HPDE6-E6E7 (cell line): Measurements from ENCODE around the gene SLC39A2.
"Not testable (repeated sequence)": the region's sequence is repeated elsewhere in the genome, so short reads cannot be mapped to it uniquely, and the experiment has no call there.

Experiments
- DNase-seq: peaks from one replicate; pipeline ENCODE4 v3.0.0; 2011; ENCODE audit warnings: missing footprints; ENCODE audit errors: extremely low spot score

The SLC39A2 gene, protein sequence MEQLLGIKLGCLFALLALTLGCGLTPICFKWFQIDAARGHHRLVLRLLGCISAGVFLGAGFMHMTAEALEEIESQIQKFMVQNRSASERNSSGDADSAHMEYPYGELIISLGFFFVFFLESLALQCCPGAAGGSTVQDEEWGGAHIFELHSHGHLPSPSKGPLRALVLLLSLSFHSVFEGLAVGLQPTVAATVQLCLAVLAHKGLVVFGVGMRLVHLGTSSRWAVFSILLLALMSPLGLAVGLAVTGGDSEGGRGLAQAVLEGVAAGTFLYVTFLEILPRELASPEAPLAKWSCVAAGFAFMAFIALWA

DNA sequence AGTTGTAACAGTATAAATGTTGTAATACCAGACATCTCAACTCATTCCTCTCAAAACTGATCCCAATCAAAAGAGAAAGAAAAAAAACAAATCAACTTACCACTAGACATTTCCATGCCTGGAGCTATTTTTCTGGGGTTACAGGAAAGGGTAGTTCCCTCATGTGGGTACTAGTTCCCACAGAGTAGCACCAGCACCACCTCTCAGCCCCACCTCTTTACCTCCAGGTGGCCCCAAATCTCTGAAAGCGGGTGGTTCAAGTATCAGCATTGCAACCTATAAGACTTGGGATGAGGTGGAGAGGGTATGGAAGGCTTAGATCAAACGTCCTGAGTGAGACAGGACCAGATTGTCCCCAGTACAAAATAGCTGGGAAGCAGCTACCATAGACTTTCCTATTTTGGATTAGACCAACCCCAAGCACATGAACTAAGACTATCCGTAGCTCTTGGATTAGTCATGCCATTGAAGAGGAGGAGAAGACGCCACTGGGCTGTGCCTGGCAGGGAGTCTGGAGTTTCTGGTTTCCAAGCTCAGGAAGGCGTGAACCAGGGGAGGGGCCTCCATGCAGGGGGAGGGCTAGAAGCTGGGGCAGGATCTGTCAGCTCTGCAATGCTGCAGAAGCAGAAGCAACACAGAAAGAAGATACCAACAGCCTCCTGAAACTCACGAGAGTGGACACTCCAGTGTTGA is at the start of gene SLC39A2:
Gene SLC39A2, plus strand, starts transcription at position 620 of the 693 bp plus-strand sequence. CDS start 154 bp downstream, outside the sequence.
- peak; percentile 73 for DNase-seq

DNA sequence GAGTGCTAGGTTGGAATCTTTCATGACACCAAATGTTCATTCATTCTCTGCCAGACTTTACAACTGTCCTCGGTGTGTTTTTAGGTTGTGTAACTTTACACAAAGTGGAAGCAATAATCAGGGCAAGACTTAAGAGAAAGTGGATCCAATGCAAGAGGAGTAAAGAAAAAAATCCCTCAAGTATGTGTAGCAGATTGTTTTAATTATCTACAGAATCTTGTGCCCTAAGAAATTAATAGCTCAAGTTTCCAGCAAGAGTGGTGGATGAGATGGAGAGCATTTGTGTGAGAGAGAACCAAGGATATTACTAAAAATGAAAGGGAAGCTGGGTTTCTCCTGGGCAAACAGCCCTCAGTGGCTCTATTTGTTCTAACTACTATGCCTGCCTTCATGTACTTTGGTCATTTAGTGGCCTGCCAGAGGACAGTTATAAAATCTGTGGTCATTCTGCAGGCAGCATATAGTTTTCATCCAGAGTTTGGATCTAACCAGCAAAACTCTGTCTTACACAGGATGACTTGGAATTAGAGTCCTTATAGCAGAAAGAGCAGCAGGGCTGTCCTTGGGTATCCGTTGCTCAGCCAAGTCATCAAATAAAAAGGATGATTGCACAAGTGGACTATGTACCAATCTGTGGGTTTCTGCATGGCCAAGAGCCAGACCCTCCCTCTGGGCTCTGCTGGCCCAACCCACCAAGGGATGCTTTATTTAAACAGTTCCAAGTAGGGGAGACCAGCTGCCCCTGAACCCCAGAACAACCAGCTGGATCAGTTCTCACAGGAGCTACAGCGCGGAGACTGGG is 44.2 kb upstream of the SLC39A2 start, which contains the start of gene RNASE2:
Gene RNASE2, plus strand, starts transcription at position 752 of the 802 bp plus-strand sequence. CDS start 285 bp downstream, outside the sequence.
- not testable (repeated sequence) for DNase-seq

DNA sequence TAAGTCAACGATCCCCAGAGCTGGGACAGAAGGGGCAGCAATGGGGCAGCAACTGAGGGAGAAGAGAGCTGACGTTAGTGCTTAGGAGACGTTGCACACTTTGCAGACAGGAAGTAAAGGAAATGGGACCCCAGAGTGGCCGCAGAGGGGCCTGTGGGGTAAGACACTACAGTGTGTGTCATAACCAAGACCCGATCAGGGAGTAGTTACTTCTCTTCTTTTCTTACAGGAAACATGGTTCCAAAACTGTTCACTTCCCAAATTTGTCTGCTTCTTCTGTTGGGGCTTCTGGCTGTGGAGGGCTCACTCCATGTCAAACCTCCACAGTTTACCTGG is 43.6 kb upstream of the SLC39A2 start:
- DNase-seq = not testable (repeated sequence)

DNA sequence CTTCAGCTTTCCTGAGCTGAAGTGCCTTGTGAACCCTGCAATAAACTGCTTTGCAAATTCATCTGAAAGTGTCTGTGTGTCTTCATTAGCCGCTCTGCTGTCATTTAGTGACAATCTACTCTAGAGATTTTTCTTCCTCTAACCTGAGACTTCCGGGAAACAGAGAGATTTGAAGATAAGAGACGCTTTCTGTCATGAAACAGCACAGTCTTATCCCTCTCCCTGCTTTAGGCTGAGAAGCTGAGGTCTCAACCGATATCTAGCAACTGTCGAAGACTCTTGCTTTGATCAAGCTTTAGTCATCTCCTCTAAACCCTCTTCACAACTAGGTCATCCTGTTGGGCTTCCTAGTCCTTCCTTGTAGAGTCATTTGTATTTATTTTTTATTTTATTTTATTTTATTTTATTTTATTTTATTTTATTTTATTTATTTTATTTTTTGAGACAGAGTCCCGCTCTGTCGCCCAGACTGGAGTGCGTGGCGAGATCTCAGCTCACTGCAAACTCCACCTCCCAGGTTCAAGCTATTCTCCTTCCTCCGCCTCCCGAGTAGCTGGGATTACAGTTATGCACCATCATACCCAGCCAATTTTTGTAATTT is 42.6 kb upstream of the SLC39A2 start:
- DNase-seq = no peak

DNA sequence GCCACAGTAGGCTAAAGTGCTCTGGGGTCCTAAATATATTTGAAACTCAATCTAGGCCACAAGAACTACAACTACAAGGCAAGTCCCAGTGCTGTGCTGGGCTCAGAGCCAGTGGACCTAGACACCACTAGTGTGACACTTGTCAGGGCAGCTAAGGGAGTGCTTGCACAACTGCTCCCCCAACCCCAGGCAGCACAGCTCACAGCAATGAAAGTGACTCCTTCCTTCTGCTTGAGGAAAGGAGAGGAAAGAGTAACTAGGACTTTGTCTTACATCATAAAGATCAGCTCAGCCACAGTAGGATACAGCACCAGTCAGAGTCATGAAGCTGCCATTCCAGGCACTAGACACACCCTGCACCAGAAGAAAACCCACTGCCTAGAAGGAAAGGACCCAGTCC is 40.1 kb upstream of the SLC39A2 start:
- DNase-seq = not testable (repeated sequence)

DNA sequence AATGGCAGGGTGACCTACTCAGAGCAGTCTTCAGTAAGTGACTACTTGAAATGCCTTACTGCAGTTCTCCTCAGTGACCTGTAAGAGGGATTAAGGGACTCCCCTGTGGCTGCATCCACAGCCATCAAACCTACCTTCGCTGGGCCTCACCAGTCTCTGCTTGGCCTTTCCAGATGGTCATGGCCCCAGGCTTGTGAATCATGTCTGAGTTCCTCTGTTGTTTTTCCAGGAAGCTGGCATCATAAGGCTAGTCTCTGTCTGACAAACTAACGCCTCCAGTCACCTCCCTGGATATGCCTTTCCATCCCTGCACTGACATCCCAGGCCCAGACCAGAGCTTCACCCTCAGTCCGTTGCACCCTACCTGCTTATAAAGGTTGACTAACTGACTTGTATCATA is 29.8 kb upstream of the SLC39A2 start:
- DNase-seq = no peak

DNA sequence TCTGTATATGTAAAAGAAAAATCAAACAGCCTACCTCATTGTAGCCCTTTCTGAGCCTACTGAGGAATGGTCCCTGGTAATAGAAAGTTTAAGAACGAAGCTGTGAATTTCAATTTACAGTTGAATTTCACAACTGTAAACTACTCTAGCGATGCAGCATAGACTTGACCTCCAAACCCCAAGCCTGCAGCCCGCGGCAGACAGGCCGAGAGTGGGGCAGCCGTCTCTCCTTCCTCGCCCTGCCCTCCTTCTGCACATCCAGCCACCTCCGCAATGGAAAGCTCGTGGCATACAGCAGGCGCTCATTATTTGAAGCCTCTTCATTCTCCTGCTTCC is 28.5 kb upstream of the SLC39A2 start:
- no peak for DNase-seq

DNA sequence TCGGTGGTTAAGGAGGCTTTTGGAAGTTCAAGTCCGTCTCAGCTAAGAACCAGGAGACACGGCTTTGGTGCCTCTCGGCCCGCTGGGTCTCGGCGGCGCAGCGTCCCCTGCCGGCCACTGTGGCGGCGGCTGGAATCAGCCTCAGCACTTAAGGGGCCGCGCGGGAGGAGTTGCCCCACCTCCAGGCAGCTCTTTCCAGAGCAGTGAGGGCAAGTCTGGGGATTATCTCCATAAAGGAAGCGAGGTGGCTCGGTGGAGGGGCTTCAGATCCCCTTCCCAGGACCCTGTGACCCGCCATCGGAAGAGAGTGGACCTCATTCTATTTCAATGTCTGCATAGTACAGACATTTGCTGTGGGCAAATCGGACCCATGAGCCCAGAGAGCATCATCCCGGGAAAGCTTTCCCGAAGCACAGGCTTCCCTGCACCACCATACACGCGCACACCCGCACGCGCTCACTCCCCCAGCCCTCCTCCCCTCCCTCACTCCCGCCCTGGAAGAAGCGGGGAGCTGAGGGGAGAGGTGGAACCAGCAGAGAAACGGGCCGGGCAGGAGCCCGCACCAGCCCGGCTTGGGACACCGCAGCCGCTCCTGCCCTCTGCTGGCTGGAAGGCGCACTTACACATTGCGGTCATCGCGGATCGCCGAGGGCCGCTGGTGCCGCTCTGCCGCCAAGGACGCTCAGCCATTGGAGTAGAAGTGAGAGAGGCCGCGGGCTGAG is 27.9 kb upstream of the SLC39A2 start:
- peak; percentile 75 for DNase-seq

DNA sequence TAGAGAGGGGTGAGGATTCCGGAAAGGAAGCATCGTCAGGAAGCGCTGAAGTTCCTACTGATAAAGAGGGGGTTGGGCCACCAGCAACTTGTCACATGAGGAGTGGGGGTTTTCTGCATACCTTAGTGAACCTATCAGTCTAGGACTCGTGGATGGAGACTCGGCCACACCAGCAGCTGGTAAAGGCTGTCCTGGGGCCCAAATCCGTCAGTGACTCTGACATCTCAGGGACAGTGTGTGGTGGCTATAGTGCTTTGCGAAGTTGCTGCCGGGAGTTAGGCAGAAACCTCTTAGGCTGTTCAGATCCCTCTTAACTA is 27.4 kb upstream of the SLC39A2 start:
- DNase-seq = no peak

DNA sequence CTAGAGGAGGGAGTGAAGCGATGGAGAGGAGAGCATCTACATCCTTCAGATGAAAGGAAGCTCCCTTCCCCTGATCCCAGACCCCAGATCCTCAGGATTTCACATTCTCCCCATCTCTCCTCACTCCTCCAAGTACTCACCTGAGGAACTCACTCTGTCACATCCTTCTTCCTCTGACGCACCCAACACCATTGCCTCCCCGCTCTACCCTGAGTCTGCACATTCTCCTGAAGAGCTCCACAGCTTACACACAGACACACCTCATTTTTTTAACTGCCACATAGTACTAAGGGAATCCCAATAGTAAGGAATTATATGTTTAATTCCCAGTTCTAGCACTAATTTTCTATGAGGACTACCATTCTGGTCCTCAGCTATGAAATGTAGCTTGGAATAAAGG is 25.6 kb upstream of the SLC39A2 start:
- no peak for DNase-seq

DNA sequence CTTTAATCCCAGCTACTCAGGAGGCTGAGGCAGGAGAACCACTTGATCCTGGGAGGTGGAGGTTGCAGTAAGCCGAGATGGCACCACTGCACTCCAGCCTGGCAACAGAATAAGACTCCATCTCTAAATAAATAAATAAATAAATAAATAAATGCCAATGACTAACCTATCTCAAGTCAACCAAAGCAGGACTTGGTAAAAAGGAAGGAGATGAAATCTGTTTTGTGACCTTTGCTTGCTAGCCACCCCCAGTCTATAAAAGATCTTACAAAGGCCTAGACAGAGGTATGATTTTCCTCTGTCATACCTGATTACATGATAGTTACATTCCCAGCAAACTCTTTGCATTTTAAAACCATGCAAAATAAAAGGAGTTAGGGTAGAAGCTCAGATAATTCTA is 22.8 kb upstream of the SLC39A2 start:
- no peak for DNase-seq

DNA sequence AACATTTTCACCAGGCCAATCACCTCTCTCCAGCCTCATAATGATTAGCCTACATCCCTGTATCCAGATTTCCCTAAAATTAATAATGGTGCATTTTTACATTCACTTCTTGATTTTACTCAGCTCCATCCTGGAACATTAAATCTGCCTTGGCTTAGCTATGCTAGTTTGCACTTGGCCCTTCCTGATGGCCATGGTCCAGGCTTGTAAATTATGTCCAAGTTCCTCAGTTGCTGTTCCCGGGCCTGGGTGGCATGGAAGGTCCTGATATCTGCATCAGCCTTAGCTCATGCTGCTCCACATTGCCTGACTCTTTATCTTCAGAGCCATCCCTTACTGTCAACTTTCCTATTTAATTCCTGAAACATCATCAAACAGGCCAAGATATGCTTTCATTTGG is 20.4 kb upstream of the SLC39A2 start:
- DNase-seq = no peak

DNA sequence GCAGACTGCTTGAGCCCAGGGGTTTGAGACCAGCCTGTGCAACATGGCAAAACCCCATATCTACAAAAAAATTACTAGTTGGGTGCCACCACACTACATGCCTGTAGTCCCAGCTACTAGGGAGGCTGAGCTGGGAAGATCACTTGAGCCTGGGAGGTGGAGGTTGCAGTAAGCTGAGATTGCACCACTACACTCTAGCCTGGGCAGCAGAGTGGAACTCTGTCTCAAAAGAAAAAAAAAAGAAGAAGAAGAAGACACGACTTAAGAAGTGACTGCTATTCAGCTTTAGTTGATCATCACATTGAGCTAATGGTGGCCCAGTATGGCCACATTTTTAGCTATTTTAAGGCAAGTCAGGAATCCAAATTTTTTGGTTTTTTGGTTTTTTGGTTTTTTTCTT is 18.2 kb upstream of the SLC39A2 start:
- no peak for DNase-seq

DNA sequence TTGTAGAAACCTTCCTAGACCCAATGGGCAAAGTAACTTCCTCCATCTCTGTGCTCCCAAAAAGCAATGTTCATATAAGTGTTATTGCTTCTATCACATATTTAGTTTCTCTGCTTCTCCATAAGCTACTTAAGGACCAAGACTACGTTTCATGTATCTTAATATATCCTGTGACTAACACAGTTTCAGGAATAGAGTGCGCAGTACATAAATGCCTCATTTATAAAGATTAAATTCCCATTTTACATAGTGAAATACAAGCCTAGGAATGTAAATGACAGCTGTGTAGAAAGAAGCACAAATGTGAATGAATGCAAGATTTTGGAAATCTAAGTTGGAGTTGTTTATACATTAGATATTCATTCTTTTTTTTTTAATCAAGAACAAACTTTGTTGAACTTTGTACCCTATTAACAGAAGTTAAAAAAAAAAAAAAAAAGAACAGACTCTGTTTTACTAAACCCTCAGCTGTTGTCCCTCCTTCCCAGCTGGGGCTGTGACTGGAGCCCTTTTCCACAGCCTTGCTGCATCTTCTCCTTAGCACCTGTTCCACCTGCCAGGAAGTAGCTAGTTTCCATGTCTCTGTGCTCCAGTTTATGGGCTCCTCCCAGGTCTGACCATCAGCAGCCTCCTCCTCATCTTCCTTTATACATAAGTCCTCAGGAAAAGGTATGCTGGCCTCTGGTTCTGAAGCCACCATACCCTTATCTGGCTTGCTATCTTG is 16.3 kb upstream of the SLC39A2 start:
- no peak for DNase-seq

DNA sequence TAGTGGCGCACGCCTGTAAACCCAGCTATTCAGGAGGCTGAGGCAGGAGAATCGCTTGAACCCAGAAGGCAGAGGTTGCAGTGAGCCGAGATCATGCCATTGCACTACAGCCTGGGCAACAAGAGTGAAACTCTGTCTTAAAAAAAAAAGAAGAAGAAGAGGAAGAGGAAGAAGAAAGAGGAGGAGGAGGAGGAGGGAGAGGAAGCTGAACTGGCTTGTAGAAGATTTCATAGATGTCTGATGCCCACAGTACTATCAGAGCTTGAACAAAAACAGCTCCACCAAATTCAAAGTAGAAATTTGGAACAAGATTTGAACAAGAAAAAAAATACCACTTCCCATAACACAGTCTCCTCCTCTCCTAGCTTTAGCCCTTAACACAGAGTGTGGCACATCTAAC is 13.4 kb upstream of the SLC39A2 start:
- DNase-seq = not testable (repeated sequence)

DNA sequence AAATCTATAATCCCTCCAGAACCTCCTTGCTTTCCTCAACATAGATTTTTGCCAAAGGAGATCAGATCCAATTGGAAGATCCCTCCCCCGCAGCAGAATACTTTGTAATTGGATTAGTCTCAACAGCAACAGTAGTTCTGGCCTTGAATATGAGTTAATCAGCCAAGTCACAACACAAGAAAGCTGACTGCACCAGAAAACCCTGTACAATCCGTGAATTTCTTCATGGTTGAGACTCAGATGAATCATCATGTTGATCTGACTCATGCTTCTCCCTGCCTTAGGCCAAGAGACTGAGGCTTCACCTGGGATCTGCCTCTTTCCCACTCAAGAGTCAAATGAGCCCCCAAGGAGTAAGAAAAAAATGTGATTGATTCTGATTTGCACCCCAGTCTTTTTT is 12.3 kb upstream of the SLC39A2 start:
- DNase-seq = peak; percentile 96

DNA sequence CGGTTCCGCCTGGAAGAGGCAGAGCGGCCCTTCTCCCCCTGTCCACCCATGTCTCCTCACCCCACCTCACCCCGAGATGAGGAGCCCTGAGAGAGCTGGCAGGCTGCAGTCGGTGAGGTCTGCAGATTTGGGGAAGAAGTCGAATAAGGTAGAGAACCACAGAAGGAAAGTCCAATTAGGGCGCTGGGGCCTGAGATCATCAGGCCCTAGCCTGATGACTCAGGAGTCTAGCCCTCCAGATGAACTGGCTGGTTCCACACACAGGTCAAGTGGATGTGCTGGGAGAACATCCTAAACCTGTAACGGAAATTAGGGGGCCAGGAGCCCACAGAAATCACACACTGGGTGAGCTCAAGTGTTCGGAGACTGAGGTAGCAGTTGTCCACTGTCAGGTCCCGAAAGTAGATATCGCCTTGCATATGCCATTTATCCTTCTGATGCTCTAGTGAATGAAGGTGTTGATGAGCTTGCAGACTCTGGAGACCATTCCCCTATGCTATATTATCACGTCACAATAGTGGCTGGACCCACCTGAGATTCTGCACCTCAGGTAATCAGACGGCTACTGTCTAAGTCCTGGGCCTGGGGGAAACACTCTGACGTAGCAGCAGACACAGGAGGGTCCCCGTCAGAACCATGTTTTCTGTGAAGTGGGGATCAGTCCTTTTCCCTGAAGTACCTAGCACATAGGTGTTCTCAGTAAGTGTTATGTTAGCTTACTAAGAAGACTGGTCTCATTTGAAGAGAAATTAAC is 10.2 kb upstream of the SLC39A2 start:
- no peak for DNase-seq

DNA sequence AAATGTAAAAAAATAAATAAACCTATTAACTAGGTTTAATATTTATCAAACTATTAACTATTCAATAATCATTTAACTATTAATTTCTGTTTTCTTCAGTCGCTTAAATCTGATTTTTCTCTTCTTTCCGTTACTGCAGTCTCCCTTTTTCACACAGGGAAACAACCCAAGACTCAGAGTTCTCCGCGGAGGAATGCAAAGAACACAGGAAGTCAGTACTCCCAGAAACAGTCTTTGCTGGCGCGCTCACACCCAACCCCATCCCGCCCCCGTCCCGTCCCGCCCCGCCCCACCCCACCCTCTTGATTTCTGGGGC is 9.7 kb upstream of the SLC39A2 start:
- no peak for DNase-seq

DNA sequence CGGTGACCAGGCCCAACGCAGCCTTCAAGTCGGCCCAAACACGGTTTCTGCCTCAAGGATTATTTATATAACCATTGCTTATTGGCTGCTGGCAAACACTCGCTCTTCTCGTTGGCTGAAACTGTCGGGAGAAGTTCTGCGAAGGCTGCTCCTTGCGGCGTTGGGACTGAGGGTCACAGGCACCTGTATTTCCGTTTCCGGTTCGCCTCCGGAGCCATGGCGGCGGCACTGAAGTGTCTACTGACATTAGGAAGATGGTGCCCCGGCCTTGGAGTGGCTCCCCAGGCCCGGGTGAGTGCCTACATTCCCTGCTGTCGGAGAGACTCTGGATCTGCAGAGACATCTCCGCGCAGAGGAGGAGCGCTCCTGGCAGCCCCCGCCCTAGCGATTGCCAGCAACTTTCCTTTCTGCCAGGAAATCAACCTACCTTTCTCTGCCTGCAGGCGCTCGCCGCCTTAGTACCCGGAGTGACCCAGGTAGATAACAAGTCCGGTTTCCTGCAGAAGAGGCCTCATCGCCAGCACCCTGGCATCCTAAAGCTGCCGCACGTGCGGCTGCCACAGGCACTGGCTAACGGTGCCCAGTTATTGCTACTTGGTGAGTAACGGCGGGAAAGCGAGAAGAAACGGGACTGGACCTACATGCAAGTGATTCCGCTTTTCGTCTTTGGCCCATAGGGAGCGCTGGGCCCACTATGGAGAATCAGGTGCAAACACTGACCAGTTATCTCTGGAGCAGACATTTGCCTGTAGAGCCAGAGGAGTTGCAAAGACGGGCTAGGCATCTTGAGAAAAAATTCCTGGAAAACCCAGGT is 9.1 kb upstream of the SLC39A2 start, which contains the start of gene METTL17:
Gene METTL17, plus strand, starts transcription at position 194 of the 814 bp plus-strand sequence. Its CDS starts 23 bp downstream, at position 217.
- DNase-seq = peak; percentile 84

DNA sequence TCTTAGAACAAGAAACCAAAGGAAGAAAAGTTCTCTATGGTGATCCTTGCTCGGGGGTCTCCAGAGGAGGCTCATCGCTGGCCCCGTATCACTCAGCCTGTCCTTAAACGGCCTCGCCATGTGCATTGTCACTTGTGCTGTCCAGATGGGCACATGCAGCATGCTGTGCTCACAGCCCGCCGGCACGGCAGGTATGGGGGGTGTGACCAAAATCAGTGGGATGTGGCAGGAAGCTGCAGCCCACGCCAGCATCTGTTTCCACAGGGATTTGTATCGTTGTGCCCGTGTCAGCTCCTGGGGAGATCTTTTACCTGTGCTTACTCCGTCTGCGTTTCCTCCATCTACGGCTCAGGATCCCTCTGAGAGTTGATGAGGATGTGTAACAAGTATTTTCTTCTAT is 2.6 kb upstream of the SLC39A2 start:
- DNase-seq = no peak
